Measurements from ENCODE around the gene WWP2.
A peak's percentile ranks its signal among the peaks of the same experiment; 100 is the strongest.
"Not testable (repeated sequence)": the region's sequence is repeated elsewhere in the genome, so short reads cannot be mapped to it uniquely, and the experiment has no call there.

The WWP2 gene

DNA sequence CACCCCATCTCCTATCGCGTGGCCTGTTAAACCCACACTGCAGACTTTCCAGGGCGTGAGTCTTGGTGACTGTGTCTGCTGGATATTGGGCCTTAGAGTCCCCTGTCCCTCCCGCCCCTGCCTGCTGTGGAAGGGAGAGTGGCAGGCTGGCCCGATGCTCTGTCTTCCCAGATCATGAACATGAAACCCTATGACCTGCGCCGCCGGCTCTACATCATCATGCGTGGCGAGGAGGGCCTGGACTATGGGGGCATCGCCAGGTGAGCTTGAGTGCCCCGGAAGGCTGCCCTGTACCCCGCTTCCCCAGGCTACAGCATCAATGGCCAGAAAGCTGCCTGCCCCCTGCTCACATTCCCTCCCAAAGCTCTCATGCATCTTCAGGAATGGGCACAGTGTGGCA lies 169.5 kb downstream of the WWP2 start:
- no peak for DNase-seq

DNA sequence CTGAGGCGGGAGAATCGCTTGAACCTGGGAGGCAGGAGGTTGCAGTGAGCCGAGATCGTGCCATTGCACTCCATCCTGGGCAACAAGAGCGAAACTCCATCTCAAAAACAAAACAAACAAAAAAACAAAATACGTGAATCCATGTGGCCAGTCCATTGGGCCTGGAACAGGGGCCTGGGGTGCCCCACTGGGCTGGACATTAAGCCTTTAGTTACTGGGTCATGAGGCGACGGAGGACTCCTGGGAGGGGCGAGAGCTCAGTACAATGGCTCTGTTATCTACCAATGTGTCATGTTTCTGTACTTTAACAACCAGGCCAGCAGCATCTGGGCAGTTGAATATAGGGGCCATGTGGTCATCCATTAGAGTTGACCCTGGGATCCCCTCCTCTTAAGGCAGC lies 170.1 kb downstream of the WWP2 start:
- no peak for DNase-seq

DNA sequence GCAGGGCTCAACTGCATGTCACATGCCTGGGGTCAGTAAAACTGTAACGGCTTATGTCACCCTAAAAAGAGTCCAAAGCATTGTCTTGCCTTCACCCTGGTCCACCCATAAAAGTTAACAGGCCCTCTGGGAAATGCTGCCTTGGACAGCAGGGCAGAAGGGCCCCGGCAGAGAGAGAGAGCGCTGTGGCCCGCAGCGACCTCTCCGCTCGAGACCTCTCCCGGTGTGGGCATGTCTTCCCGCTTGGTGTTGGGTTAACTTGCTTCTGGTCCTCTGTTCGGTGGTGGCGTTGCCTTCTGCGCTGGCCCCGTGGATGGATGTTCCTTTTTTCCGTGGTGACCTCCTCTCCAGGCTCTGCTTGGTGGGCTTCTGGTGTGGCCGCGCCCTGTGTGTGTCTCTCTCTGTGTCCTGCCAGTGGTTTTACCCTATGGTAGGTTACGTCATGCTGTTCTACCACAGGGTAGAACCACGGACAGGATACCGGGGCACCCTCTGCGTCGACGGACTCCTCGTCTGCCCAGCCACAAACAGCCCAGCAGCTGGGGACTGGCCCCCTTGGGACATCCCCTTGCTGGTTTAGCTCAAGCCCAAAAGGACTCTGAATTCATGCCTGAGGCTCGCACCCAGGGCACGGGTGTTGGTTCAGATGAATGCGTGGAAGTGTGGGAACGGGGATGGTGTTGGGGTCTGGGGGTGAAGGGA lies 170.7 kb downstream of the WWP2 start:
- DNase-seq = no peak

DNA sequence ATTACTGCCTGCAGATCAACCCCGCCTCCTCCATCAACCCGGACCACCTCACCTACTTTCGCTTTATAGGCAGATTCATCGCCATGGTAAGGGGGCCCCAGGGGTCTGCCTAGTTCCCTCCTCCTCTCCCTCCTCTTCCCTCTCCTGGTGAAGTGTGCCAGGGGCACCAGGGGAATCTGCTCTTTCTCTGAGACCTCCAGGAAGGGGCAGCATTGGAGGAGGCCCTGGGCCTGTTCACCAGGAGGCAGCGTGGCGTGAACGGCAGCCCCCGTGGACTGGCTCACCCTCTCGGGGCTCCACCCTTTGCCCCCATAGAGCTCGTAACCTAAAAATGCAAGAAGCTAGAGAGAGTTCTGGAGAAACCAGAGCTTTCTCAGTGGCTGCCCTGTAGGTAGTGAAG lies 171.9 kb downstream of the WWP2 start:
- no peak for DNase-seq

DNA sequence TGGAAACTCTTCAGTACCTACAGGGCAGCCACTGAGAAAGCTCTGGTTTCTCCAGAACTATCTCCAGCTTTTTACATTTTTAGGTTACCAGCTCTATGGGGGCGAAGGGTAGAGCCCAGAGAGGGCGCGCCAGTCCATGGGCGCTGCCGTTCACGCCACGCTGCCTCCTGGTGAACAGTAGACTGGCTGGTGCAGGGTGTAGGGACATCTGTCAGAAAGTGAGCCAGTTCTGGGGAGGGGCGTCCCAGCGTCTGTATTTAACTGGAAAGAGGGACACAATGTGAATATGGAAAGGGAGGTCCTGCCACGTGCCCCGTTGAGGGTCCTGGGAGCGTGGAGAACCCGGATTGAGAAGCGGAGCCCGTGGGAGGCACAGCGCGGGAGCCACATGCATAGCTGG lies 172.6 kb downstream of the WWP2 start:
- no peak for DNase-seq

DNA sequence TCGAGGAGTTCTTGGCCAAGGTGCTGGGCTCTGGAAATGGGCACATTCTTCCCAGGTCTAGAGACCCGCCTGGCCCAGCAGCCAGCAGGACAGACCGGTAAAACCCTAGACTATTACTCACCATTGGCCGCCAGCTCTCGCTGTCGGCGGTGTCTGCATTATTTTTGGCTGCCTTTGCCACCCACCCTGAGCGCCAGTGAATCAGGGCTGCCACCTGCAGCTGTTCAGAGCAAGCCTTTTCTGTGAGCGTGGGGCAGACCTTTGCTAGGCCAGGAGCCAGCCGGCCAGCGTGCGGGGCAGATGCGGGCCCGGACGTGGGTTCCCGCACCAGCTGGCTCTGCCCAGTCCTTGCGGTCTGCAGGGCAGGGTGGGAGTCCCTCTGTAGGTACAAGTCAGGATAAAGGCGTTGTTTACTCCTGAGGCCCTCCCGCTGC lies 173.2 kb downstream of the WWP2 start:
- peak; percentile 85 for DNase-seq

DNA sequence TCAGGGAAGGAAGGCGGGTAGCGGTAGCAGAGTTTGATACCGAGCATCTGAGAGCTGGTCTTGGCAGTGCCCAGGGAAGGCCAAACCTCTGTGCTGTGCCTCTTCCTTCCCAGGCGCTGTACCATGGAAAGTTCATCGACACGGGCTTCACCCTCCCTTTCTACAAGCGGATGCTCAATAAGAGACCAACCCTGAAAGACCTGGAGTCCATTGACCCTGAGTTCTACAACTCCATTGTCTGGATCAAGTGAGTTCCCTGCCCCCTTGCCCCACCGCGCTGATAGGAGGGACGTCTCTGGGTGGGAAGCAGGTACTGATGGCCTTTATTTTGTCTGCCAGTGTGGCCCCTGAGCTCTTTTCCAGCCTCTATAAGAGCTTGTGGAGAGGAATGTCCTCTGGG lies 173.6 kb downstream of the WWP2 start:
- DNase-seq = no peak

DNA sequence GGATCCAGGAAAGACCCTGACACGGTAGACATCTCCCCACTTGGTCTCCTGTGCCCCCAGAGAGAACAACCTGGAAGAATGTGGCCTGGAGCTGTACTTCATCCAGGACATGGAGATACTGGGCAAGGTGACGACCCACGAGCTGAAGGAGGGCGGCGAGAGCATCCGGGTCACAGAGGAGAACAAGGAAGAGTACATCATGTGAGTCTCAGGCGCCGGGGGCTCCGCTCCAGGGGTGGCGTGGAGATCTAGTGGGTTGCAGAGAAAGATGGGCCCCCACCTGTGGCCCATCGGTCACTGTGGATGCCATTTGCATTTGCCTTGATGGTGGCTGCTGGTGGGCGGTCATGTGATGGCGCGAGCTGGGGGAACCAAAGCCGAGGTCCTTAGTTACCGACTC lies 174.1 kb downstream of the WWP2 start:
- no peak for DNase-seq

DNA sequence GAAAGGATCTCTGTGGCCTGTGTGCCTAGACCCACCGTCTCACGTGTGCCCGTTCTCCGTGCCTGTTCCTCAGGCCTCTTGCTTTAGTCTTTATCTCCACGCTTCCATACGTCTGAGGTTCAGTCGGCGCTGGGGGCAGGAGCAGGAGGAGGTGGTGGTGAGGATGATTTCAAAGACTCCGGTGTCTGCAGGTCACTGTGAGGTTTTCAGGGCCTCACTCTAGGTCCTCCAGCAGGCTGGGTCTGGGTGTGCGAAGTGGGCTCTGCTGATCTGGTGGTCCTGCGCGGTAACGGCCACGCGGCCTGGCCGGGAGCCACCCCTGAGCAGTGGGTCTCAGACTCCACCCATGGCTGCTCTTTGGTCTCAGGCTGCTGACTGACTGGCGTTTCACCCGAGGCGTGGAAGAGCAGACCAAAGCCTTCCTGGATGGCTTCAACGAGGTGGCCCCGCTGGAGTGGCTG lies 174.6 kb downstream of the WWP2 start:
- no peak for DNase-seq

DNA sequence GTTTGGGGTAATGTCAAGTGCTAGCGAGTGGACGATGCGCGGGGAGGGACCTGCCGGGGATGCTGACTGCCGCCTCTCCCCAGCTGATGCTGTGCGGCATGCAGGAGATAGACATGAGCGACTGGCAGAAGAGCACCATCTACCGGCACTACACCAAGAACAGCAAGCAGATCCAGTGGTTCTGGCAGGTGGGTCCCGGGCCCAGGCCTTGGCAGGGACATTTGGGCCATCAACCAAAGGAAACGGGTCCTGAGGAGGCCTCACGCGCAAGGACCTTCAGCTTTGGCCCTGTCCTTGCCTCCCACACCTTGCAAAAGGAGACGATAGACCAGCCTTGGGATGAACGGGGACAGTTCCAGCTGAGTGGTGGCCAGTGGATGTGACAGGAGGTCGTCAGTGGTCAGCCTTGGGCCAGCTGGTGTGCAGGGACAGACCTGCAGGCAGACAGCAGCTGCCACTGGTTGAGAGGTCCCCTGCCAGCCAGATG lies 175.4 kb downstream of the WWP2 start:
- DNase-seq = no peak

DNA sequence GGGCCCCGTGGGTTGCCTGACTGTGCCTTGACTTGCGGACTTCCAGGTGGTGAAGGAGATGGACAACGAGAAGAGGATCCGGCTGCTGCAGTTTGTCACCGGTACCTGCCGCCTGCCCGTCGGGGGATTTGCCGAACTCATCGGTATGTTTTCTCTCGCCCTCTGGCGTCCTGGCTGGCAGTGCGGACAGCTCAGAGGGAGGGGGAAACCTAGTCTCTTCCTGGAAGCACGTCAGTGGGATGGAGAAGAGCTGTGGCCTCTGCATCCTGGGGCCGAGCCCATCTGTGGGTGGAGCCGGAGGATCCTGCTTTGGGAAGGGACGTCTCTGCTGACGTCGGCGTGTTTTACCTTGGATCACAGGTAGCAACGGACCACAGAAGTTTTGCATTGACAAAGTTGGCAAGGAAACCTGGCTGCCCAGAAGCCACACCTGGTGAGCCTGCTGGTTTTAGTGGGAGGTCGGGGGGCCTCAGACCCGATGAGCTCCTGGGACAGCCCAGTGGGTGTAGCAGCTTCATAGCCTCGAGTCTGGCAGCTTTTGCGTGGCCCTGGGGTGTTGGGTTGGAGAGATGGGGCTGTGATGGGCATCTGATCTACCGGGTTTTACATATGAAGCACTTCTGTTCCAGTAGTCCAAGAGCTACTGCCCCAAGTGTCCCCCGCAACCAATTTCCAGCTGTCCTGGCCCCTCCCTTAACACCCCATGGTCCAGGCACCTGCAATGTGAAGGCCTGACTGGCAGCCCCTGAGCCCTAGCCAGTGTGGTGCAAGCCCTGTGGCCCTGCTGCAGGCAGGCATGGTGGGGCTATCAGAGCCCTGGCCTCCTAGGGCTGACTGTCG lies 177.1 kb downstream of the WWP2 start:
- DNase-seq = no peak

DNA sequence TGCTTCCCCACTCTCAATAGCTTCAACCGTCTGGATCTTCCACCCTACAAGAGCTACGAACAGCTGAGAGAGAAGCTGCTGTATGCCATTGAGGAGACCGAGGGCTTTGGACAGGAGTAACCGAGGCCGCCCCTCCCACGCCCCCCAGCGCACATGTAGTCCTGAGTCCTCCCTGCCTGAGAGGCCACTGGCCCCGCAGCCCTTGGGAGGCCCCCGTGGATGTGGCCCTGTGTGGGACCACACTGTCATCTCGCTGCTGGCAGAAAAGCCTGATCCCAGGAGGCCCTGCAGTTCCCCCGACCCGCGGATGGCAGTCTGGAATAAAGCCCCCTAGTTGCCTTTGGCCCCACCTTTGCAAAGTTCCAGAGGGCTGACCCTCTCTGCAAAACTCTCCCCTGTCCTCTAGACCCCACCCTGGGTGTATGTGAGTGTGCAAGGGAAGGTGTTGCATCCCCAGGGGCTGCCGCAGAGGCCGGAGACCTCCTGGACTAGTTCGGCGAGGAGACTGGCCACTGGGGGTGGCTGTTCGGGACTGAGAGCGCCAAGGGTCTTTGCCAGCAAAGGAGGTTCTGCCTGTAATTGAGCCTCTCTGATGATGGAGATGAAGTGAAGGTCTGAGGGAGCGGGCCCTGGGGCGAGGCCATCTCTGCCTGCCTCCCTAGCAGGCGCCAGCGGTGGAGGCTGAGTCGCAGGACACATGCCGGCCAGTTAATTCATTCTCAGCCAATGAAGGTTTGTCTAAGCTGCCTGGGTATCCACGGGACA lies 177.9 kb downstream of the WWP2 start:
- DNase-seq = no peak

DNA sequence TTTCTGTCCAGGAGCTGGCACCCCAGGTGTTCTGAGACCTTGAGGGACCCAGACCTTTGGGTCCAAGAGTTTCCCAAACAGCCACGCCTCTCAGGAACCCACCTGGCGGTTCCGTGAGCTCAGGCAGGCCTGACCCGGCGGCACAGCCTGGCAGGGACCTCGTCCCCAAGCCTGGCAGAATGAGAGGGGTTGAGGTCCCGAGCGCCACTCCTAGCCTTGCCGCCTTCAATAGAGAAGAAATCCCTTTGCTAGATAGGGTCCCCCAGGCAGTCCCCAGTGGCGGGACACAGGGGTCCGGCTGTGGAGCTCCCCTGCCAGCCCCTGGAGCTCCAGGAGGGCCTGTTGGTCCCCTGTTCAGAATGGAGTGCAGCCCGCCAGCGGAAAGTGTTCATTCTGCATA lies 178.5 kb downstream of the WWP2 start:
- no peak for DNase-seq

DNA sequence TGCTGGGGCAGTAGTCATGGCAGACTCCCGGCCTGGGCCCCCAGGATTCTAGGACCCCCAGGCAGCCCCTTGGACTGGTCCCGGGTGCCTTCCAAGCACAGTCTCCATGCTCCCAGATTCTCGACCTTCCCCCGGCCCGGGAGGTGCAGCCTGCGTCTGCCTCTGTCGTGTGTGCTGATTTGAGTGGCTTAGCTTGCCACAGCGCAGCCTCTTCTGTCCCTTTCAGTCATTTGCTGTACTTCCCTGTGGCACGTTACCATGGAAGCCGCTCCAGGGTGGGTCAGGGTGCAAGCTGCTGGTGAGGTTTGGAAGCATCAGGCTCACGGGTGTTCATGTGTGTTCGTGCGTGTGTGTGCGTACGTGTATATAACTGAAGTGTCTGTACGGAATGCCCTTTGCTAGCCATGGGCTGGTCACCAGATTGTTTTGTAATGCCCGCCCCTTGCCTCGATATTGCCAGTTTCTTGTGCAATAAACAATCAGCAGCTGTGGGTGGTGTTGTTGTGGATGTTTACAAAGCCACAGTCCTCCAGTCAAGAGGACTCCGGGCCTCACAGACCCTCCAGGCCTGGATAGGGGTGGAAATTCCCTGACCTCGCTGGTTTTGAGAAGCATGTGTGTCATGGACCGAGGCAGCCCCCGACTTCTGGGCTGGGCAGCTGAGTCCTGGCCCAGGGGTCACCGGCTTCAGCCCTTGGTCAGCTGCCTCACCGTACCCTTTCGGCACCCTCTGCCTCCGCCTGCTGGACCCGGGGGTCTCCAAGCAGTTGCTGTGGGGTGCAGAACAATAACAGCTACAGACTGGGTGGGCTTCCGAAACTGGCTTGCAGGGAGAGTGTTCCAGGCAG lies 179.3 kb downstream of the WWP2 start:
- DNase-seq = no peak

DNA sequence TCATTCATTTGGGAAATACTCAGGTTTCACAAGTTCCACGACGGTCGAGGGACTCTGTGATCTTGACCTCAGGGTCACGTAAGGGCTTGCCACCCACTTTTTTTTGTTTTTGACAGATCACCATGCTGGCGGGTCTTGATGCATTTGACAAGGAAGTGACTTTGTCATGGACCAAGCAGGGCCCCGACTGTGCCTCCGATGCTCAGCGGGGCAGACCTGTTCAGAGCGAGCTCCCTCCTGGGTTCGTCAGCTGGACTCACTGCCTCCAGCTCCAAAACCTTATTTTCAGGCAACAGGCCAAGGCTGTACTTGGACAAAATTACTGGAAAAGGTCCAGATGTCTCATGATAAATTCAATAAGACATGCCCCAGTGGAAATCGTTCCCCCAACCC lies 180.0 kb downstream of the WWP2 start:
- DNase-seq = no peak

DNA sequence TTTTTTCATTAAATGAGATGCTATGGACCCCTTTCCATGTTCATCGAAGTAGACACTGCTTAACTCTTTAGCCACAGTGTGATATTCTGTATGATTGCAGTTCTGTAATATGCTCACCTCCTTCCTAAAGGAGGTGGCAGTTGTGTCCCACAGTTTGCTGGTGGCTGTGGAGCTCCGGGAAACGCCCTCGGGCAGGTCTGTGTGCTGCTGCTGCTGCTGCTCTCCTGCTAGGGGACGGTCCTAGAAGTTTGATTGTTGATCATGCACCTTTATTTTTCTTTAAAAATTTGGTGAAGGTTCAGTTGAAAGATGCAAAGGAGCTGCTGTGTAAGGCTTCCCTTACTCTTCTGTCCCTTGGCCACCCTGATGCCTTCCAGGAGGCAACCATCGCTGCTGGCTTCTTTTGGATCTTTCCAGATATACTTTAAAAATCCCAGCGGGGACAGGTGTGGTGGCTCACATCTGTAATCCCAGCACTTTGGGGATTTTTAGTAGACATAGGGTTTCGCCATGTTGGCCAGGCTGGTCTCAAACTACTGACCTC lies 180.6 kb downstream of the WWP2 start:
- no peak for DNase-seq

DNA sequence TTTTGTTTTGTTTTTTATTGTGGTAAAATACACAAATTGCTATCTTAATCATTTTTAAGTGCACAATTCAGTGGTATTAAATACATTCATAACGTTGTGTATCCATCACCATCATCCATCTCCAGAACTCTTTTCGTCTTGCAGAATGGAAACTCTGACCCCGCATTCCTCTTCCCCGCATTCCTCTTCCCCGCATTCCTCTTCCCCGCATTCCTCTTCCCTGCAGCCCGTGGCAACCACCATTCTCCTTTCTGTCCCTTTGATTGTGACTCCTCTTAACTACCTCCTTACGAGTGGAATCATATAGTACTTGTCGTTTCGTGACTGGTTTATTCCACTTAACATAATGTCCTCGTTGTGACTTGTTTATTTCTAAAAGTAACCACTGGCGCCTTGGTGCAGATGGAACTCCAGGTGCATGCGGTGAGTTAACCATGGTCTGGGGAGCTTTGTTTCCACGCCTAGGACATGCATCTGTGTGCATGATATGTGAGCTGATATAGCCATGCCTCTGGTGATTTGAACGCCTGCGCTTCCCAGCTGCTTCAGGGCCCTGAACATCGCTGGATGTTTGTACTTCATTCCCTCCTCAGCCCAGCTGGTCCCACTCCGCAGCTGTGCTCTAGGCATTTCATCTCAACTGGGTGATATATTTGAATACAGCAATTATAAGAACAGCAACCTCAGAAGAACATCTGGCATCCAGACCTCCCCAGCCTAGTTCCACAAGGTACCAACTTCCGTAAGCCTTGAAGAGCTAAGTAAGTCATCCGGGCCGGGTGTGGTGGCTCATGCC lies 181.3 kb downstream of the WWP2 start:
- DNase-seq = not testable (repeated sequence)

DNA sequence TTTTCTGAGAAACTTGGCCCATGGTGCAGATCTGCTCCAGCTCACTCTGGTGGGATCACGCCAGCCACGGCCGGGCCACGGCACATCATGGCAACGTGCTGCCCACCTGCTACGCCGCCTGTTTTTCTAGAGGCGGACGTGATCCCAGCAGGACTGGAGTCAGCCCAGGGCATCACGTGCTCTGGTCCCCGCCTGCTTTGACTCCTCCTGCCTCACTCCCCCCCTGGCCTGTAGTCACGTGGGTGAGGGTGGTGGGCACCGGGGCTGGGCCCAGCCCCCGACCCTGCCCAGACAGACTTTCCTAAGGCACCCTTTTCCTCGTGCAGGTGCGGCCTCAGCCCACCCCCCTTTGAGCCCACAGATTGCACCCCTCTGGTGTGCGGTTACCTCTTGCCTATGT lies 188.3 kb downstream of the WWP2 start:
- not testable (repeated sequence) for DNase-seq

DNA sequence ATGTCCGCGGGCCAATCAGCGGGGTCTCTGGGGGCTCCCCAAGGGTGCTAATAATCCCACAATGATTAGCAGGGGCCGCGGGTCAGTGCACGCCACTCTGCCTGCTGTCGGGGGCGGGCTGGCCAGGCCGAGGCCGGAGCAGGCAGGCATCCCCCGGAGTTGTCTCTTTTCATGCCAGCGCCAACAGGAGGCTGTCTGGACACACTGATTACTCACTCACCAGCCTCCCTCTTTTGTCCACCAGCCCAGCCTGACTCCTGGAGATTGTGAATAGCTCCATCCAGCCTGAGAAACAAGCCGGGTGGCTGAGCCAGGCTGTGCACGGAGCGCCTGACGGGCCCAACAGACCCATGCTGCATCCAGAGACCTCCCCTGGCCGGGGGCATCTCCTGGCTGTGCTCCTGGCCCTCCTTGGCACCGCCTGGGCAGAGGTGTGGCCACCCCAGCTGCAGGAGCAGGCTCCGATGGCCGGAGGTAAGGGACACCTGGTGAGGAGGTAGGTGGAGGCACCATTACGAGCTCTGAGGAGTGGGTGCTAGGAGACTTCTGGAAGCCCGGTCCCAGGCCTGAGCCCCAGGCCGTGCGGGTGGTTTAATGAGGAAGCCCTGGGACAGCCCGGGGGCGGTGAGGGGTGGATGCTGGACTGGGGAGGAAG lies 189.0 kb downstream of the WWP2 start, which contains the start of gene CLEC18A:
Gene CLEC18A, plus strand, starts transcription at position 318 of the 655 bp plus-strand sequence. Its CDS starts 33 bp downstream, at position 351.
- not testable (repeated sequence) for DNase-seq

DNA sequence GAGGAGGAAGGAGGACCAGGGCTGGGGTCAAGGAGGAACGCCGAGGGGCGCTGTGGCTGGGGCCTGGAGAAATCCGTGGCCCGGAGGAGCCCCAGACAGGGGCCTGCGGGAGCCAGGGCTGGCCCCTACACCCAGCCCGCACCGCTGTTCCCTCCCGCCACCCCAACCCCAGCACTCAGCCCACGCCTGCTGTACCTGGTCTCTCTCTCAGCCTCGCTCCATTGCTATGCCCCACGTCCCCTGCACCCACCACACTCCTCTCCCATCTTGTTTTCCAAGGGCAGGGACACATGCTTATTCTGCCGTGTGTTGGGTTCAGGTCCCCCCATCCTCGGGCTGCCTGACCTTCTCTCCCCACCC lies 189.5 kb downstream of the WWP2 start:
- DNase-seq = not testable (repeated sequence)

DNA sequence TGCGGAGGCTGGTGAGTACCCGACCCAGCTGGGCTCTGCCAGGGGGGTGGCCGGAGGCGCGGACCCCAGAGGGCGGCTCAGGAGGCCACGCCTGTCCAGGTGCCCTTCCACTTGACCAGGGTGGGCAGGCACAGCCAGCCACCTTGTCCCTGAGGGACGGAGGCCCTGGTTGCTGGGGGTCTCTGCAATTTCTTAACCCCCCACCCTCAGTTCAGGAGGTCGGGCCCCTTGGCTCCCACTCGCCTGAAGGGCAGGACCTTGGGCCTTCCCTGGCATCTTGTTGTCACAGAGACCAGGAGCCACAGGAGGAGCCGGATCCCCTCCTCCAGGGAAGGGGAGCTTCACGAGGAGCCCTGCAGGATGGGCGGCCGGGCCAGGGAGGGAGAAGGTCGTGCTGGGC lies 190.0 kb downstream of the WWP2 start:
- not testable (repeated sequence) for DNase-seq
